ENCODE measurements around the gene NRBP1. TPM values are rescaled to one million over a fixed set of nuclear protein-coding genes. Genes with fewer than 3 reads are reported as not detected.

The NRBP1 gene
- total RNA-seq, 2 experiments from 2014 or later: 65.0 to 71.2 TPM

DNA sequence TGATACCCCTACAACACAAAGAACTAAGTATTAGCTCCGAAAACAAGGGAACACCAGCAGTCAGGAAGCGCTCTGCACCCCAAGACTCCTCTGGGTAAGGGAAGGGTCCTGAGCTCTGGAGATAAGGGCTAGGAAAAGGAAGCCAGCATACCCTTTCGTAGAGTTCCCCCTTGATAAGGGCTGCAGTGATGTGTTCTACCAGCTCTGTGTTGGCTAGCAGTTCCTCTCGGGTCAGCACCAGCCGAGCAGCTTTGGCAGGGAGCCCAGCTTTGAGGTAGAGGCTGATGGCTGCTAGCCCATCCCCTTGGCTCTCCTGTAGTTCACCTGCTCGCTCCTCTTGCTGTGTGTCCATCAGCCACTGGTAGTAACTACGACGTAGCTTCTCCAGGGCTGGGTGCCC, 32.7 kb downstream of the NRBP1 start:
- ChIA-PET POLR2A (no interaction called here), CTCF (no interaction called here)

- ChIA-PET POLR2A (no interaction called here), CTCF (no interaction called here)
Measured at GRCh38 chr2:27464443-27464842, 36.0 kb downstream of the NRBP1 start.

GRCh38 chr2:27471961-27472360, 43.5 kb downstream of the NRBP1 start:
- POLR2A ChIA-PET: no interaction called here
- CTCF ChIA-PET: no interaction called here

- CTCF ChIA-PET: no interaction called here
Measured at GRCh38 chr2:27485496-27485895, 57.1 kb downstream of the NRBP1 start.

DNA sequence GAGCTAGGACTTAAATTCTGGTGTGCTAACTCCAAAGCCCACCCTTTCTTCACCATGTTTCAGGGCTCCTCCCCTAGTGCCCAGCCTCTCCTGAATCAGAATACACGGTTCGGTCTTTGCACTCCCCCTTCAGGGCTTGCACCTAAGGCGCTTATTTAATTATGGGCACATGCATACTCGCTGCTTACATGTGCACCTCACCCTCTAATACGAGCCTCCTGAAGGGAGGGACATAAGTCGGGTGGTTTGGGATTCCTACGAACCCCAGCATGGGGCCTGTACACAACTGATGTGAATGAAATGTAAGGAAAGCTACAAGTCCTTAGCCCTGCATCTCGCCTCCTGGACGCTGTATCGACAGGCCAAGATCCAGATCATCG, 60.7 kb downstream of the NRBP1 start:
- CTCF ChIA-PET: no interaction called here

More at GRCh38 chr2:27485496-27485895, 57.1 kb downstream of the NRBP1 start:
- POLR2A ChIA-PET: no interaction called here

GRCh38 chr2:27489498-27490397, 61.3 kb downstream of the NRBP1 start, which contains the start of gene IFT172:
TSS of gene IFT172 (minus strand) at chr2:27489743. CDS start at chr2:27489653, 90 bp downstream.
- POLR2A ChIA-PET: no interaction called here
- CTCF ChIA-PET: no interaction called here

More for the DNA sequence above, 60.7 kb downstream of the NRBP1 start:
- POLR2A ChIA-PET: no interaction called here

Other genes with a start within 250 kb of the NRBP1 start
- gene ATRAID, start 216.6 kb upstream of the NRBP1 start, total RNA-seq: 10 to 100 TPM; 95.3 to 96.0 TPM
- 10 to 100 TPM; 91.3 to 94.1 TPM for gene SLC5A6, start 216.4 kb upstream of the NRBP1 start, total RNA-seq
- 100 to 1,000 TPM; 156 to 158 TPM for gene CAD, start 211.3 kb upstream of the NRBP1 start, total RNA-seq
- gene SLC30A3, start 165.6 kb upstream of the NRBP1 start, total RNA-seq: under 1 TPM; 0.23 to 0.59 TPM
- not detected for gene DNAJC5G, start 153.2 kb upstream of the NRBP1 start, total RNA-seq
- under 1 TPM; 0.15 to 0.30 TPM for gene TRIM54, start 146.2 kb upstream of the NRBP1 start, total RNA-seq
- 1 to 10 TPM; 1.0 to 1.1 TPM for gene UCN, start 120.2 kb upstream of the NRBP1 start, total RNA-seq
- 10 to 100 TPM; 89.3 to 92.8 TPM for gene MPV17, start 105.5 kb upstream of the NRBP1 start, total RNA-seq
- gene GTF3C2, start 71.9 kb upstream of the NRBP1 start, total RNA-seq: 10 to 100 TPM; 76.1 to 76.6 TPM
- gene EIF2B4, start 58.3 kb upstream of the NRBP1 start, total RNA-seq: 10 to 100 TPM; 43.6 to 46.6 TPM
- 100 to 1,000 TPM; 111 to 112 TPM for gene SNX17, start 58.0 kb upstream of the NRBP1 start, total RNA-seq
- 1 to 10 TPM; 8.2 to 9.5 TPM for gene ZNF513, start 47.9 kb upstream of the NRBP1 start, total RNA-seq
- gene PPM1G, start 19.0 kb upstream of the NRBP1 start, total RNA-seq: 100 to 1,000 TPM; 179 to 181 TPM
- 1 to 10 TPM; 3.9 to 4.6 TPM for gene KRTCAP3, start 13.8 kb downstream of the NRBP1 start, total RNA-seq
- 10 to 100 TPM; 12.1 to 13.9 TPM for gene IFT172, start 61.1 kb downstream of the NRBP1 start, total RNA-seq
- gene FNDC4, start 66.6 kb downstream of the NRBP1 start, total RNA-seq: not detected
- gene GCKR, start 68.2 kb downstream of the NRBP1 start, total RNA-seq: not detected
- 10 to 100 TPM; 22.4 to 23.3 TPM for gene ZNF512, start 154.4 kb downstream of the NRBP1 start, total RNA-seq
- gene CCDC121, start 200.4 kb downstream of the NRBP1 start, total RNA-seq: under 1 TPM in 1 of 2 experiments, not detected in 1; 0.25 TPM
- gene GPN1, start 200.4 kb downstream of the NRBP1 start, total RNA-seq: 10 to 100 TPM; 60.7 to 62.5 TPM
- gene SUPT7L, start 235.0 kb downstream of the NRBP1 start, total RNA-seq: 10 to 100 TPM; 27.5 to 31.0 TPM
- gene SLC4A1AP, start 235.3 kb downstream of the NRBP1 start, total RNA-seq: 10 to 100 TPM; 27.8 to 28.7 TPM

All from activated CD8-positive, alpha-beta memory T cell treated with anti-CD3 and anti-CD28 coated beads for 36 hours (primary cell).